CD4-positive, alpha-beta T cell treated with Interleukin-4 for 4 hours (primary cell): ENCODE results near the gene DDX1.
"Not testable (repeated sequence)": the region's sequence is repeated elsewhere in the genome, so short reads cannot be mapped to it uniquely, and the experiment has no call there.

ENCODE experiments used
- DNase-seq: peaks from one replicate; pipeline ENCODE4 v3.0.0-alpha.2; 2020

Gene DDX1

DNA sequence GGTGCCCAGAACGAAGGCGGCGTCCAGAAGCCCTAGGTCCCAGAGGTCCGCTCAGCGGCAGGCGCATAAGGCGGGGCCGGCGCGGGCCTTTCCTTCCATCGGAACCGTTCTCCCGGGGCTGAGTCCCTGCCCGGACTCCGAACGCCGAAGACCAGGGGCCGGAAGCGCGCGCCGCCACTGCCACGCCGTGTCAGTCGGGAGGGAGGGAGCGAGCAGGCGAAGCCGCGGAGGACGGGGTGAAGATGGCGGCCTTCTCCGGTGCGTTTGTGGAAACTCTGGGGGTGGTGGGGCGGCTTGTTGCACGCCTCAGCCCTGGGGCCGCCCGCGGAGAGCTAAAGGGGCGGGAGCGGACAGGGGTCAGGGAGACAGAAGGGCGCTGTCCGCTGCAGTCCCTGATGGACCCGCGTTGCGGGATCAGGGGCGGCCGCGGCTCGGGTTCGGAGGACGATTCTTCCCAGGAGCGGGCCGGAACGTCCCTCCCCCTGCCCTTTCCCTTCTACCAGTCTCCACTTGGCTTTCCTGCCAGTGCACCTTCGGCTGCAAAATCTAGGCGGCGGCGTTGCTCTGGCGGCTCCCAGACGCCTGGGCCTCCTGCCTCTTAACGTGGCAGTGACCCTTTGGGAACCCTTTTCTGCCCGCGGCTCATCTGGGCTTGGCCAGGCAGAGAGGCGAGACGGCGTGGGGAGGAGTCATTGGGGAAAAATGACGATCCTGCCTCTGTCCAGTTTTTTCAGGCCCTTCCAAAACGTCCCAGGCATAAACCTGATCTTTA, at the start of gene DDX1:
Gene DDX1 (plus strand): TSS at position 177 of the 772 bp plus-strand sequence. CDS start 66 bp downstream, at position 243.
- DNase-seq = peak; percentile 83

DNA sequence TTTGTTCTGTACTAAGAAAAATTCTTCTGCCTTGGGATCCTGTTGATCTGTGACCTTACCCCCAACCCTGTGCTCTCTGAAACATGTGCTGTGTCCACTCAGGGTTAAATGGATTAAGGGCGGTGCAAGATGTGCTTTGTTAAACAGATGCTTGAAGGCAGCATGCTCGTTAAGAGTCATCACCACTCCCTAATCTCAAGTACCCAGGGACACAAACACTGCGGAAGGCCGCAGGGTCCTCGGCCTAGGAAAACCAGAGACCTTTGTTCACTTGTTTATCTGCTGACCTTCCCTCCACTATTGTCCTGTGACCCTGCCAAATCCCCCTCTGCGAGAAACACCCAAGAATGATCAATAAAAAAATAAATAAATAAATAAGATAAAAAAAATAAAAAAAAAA, 49.4 kb upstream of the DDX1 start:
- not testable (repeated sequence) for DNase-seq

DNA sequence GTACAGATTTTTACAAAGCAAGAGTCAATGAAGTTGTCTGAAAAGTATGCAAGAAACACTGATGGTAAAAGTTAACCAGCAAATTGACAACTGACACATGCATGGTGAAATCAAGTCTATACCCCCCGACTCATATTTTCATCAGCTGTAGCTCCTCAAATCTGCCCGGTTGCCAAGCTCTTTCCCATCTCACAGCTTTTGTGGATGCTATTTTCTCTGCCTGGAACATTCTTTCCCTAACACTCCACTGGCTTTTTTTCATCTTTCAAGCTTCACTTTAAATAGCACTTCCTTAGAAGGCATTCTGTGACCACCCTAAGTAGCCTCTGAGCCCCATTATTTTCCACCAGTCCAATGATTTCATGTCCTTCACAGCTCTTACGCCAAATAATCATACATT, 48.6 kb upstream of the DDX1 start:
- DNase-seq = no peak

DNA sequence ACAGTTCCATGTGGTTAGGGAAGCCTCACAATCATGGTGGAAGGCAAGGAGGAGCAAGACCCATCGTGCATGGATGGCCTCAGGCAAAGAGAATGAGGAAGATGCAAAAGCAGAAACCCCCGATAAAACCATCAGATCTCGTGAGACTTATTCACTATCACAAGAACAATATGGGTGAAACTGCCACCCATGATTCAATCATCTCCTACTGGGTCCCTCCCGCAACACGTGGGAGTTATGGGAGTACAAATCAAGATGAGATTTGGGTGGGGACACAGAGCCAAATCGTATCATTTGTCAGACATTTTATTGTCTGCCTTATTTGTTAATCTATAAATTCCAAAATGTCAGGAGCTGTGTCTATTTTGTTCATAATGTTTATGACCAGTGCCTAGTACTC, 48.1 kb upstream of the DDX1 start:
- no peak for DNase-seq

DNA sequence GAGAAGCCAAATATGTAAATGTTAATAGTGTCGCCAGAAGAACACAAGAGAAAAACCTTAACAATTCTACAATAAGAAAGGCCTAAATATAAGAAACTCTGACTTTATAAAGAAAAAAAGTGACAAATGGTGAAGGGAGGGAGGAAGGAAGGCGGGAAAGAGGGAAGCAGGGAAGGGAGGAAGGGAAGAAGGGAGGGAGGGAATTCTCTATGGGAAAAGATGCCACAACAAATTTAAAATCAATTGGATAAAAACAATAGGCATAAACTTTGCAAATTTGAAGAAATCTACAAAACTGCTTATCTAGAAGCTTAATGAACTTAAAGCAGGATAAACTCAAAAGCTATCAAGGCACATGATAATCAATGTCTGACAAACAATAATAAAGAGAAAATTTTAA, 47.4 kb upstream of the DDX1 start:
- no peak for DNase-seq

DNA sequence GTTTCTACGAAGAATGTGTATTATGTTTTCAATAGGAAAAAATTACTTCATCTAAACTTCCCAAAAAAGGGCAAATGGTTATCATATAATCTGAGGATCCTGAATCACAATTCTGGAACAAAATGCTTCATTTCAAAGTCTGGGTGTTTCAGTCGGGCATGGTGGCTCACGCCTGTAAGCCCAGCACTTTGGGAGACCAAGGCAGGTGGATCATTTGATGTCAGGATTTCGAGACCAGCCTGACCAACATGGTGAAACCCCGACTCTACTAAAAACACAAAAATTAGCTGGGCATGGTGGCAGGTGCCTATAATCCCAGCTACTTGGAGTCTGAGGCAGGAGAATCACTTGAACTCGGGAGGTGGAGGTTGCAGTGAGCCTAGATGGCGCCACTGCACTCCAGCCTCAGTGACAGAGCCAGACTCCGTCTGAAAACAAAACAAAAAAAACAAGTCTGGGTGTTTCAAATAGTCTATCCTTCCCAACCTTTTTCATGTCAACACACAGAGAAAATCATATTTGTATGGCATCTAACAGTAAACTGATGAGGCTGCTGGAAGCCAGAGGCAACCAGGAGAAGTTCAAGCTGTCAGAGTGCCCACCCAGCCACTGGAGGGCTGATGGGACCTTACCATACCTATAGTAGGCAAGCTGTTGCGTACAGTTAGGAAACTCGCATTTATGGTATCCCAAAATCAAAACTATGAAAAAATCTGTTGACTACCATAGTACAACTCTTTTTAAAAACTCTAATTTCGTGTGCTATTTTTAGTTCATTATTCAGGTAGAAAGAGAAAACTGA, 45.2 kb upstream of the DDX1 start:
- DNase-seq = no peak

DNA sequence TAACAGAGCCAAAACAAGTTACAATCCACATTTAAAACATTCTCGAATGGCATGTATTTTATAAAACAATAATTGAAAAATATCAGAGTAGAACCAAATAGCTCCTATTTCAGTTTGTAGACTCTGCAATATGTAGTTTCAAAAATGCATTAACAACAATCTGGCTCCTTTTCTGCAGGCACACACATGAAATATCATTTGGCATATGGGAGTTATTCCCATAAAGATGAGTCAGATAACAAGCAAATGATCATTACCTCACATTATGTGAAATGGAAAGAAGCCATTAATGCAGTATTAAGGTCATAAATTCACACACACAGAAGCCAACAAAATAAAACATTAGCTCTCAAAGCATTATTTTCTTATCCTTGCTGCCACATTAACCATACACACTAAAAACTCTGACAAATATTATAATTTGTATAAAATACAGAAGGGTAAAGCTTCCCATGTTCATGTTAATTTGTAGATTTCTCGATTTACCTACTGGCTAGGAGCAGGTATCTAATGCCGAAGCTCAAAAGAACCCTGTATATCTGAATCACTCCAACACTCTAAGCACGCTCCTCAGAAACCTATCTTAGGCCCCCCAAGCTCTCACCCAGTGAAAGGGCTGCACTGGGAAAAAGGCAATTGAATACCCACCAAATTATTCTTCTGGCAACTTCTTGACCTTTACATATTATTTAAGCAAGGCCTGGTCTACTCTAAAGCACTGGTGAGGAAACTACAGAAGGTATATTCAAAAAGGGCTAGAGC, 44.4 kb upstream of the DDX1 start:
- no peak for DNase-seq

DNA sequence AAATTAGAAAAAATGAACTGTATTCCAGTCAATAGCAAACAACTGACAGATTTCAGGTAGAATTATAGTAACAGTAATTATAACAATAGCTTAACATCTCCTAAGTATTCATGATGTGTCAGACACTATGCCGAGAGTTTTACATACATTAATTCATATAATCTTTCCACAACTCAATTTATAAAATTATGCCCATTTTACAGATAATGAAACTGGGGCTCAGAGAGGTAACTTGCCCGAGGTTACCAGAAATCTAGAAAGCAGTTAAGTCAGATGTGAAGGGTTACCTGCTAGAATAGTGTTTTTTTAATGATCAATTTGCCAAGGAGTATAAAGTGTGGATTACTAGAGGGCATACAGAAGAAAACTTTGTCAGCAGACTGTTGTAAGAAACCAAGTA, 42.7 kb upstream of the DDX1 start:
- DNase-seq = no peak

DNA sequence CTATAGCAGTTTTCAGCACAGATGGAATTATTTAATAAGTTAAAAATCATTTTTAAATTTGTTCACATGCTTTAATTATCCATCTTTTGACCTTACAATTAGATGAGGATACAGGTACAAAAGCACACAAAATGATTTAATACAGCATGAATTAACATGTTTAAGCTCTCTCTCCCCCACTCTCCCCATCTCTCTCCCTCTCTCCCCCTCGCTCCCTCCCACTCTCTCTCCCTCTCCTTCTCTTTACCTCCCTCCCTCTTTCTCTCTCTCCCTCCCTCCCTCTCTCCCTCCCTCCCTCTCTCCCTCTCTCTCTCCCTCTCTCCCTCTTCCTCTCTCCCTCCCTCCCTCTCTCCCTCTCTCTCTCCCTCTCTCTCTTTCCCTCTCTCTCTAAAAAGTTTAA, 38.1 kb upstream of the DDX1 start:
- DNase-seq = no peak

DNA sequence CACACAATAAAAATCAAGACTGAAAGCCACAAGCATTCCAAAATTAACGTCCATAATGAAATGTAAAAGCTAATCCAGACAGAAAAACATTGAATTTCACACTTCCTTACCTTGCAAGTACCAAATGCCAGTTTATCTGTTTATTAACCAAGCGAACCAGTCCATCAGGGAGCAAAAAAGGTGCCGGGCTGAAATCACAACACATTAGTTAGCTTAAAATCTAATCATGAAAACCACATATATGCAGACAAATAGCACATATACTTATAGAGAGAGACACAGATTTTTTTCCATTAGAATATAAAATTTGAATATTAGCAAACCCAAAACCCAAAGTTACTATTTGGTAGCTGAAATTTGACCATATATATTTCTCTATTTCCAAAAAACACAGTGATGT, 37.7 kb upstream of the DDX1 start:
- no peak for DNase-seq

DNA sequence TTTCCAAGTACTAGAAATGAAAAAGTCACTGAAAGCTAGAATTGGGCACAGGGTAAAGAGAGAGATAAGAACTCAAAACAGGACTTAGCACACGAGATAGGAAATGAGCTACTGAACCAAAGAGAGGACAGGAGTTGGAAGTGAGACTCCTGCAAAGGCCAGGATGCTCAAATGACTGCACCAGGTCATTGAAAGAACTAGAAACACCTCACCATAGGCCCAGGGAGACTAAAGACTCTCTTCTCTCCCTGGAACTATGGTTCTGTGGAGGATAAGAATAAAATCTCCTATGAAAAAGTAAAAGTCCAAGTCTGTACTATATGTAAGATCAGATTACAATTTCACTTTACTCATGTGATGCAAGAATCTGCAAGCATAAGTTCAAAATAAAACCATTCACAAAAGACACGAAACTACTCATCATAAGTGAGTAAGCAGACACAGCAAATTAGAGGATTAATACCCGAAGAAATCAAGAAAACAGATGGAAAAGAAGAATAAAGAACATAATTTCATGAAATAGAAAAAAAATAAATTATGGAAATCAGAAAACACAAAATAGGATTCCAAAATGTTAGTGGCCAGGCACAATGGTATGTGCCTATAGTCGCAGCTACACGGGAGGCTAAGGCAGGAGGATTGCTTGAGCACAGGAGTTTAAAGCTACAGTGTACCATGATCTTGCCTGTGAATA, 37.0 kb upstream of the DDX1 start:
- DNase-seq = no peak

DNA sequence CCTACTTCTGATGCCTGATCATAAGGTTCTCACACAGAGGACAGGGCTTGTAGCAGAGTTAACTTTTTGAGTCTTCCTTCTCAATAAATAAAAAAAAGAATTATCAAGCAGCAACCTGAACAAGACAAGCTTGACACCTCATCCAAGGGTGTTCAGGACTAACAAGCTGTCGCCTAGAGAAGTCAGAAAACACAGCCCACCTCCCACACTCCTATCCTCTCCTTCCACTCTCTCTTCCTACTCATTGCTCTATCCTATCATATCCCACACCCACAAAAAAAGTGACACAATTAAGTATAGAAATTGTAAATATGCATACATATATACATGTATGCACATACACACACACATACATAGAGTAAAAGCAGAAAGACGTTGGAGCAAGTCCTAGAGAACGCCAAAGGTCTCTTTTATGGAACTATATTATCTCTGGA, 35.9 kb upstream of the DDX1 start:
- DNase-seq = no peak

DNA sequence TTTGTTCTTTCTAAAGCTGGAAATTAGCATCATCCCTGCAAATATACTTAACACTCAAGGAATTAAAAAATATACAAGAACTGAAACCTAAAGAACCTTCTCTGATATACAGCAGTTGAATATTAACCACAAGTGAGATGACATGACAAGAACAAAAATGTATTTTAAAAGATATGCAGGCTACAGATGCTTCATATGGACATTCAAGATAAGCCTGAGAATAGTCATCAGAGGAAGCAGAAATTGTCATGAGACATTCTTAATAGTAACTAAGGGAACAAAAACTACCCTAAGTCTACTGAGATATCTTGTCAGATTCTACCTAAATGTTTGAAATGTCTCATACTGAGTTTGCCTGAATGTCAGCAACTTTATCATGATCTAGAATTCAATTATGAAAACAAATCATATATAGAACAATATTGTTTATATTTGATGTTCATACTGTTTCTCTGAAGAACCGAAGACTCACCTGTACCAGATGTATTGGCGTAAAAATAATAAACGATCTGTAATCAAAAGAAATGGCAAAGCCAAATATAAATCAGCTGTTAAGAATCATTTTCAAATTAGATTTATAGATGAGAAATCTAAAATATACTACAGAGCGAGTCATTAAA, 35.2 kb upstream of the DDX1 start:
- DNase-seq = no peak

DNA sequence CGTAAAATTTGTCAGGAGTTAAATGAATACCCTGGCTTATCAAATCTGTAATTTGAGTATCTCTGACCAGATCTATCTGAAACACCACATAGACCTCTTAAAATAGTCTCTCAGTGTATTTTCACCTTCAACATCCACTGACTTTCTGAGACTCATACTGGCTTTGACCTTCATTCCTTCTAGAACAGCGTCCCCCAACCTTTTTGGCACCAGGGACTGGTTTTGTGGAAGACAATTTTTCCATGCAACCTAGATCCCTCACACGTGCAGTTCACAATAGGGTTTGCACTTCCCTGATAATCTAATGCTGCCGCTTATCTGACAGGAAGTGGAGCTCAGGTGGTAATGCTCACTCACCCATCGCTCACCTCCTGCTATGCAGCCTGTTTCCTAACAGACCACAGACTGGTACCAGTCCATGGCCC, 33.8 kb upstream of the DDX1 start:
- no peak for DNase-seq

DNA sequence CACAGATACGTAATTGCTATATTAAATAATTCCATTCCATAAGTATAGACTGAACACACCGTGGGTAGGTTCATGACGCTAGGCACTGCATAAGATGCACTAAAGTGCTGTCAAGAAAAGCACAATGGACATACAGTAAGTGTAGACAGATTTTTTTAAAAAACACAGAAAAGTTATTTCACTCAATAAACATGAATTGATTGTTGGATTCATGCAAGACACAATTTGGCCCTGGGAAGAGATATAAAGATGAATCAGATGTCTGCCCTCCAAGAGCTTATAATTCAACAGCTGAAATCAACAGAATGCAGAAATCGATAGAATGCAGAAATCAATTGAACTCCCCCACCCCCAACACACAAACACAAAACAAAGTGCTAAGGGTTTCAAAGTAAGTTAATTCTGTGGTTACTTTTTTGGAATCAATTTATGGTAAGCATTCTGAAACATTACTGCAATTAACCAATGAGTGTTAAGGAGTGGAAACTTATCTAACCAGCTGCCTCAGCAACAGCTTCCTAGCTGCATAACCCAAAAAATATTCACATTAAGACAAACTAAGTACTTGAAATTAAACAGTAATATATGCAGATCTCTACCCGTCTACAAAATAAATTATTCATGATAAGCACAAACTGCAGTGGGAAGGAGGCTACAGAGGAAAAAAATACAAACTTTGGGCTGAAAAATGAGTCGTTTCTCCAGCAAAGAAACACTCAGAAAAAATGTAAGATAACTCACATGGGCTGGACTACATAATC, 32.1 kb upstream of the DDX1 start:
- no peak for DNase-seq

DNA sequence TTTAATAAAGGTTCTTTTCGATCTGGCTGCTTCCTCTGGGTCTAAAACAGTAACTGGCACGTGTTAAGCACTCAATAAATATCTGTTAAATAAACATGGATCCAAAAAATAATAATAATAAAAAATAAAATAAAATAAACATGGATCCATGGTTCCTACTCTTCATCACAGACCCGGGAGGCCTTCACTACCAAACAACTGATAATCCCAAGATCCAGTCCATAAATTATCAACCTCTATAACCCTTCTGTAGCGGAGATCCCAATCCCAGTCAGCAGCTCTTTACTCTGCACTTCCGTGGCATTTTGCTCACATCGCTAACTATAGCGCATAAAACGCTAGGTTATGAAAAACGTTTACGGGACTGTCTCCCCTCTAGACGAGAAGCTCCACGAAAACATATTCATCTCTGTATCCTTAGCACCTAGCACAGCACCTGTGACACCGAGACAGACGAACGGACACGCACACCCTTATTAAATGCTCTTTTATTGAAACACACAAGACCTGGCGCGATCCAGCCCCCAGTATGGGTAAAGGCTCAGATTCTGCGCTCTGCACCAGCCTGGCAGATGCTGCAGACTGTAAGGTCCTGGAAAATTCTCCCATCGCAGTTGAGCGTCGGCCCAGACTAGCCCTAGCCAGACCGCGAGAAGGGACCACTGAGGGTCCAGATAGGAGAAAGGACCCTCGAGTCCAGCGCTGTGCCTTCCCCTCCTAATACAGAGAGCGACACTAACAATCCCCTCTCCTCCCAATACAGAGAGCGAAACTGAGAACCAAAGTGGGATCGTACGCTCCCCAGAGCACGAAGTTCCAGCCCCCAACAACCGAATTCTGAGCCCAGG, 31.3 kb upstream of the DDX1 start:
- no peak for DNase-seq

DNA sequence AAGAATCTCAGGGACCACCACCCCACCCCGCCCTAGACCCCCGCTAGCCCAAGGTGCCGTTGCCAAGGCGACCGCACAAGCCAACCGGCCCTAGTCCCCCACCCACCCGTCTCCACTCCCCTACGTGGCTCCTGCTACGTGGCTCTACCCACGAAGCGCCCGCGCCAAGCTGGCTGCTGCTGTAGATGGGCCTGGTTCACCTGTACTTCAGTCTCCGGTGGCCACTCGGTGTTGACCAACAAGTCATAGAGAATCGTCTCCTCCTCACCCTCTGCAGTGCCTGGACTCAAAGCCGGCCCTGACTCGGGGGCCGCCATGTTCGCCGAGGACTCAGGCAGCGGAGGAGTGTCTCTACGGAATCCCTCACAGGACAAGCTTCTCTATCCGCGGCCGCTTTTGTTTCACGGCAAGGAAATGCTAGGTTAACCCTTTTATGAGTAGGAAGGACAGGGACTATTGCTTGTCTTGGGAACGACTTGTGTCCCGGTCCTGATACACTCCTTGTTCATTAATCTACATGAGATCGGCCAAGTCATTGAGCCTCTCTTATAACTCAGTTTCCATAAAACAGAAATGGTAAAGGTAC, 30.6 kb upstream of the DDX1 start, which contains the start of gene NBAS:
Gene NBAS (minus strand): TSS at position 347 of the 586 bp plus-strand sequence. CDS start 30 bp downstream, at position 317.
- DNase-seq = peak; percentile 86

DNA sequence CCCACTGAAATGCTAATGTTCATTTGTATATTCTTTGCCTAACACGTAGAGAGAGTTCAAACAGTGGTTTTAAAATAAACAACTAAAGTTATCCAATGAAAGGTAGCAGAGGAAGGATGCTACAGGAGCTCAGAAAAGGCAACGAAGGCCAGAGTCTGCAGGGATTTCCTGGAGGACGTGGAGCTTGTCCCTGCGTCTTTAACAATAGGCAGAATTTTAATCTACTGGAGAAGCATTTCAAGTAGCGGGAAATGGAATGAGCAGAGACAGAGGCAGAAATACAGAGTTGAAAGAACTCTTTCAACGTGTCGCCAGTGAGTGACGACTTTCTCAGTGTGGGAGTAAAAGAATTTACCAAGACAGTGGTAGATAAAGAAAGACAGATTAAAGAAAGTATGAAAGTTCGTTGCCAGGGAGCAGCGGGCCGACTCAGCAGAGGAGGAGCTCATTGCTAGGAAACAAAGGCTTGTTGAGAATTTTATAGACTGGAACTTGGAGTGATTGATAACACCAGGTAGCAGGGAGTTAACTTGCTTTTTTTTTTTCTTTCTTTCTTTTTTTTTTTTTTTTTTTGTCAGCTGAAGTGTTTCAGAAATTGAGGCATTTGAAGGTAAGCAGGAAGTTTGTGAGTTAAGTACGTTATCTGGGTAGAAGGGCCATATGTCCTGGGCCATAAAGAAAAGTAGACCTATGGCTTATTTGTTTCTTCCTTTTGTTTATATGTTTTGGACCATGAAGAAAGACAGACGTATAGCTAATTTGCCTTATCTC, 29.9 kb upstream of the DDX1 start:
- peak; percentile 13 for DNase-seq

DNA sequence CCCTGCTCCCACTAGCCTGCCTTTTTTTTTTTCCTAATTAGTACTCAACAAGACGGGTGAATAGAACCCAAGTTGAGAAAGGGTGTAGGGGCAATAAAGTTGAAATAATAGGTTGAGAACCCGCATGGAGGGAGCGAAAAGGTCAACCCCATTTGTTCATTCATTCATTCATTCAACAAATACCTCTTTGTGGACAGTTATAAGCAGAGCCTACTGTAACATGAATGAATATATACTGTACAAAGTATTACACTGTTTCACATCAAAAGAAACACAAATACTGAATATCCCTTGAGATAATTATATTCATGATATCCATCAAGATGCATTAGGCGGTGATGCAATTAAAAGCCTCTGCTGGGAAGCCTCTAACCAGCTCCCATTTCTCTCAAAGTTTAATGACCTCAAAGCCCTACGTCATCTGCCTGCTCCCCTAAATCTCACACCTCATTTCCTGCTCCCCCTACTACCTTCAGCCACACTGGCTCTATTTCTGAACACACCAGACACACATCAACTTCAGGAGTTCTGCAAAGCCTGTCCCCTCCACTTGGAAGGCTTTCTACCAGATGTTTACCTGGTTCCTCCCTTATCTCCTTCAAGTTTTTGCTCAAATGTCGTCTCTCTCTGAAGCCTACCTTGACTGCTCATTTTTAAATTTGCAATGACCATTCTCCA, 29.2 kb upstream of the DDX1 start:
- no peak for DNase-seq
